Measurements from ENCODE around the gene CHFR.
A peak's percentile ranks its signal among the peaks of the same experiment; 100 is the strongest.
"Not testable (repeated sequence)": the region's sequence is repeated elsewhere in the genome, so short reads cannot be mapped to it uniquely, and the experiment has no call there.

The CHFR gene

DNA sequence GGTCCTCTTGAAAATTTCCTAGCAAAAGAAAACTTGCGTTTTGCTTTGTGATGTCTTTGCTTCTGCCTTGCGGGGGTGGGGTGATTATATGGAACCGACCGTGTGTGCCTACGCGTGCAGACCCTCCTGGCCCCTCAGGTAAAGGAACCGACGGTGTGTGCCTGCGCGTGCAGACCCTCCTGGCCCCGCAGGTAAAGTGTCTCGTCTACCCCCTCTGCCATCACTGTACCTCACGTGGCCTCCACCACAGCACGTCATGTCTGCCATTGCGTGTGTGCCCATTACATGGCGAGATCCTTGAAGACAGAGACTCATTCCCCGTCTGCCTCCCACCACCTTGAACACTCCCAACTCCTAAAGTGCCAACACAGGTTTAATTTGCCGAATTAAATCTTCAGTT, 62.3 kb downstream of the CHFR start:
- TF ChIP-seq POLR2AphosphoS5 (IDR thresholded peaks at IDR 0.05; ENCODE audit: low read depth, low read length) (no peak), SPI1 (IDR thresholded peaks at IDR 0.05; ENCODE audit: low read depth, low read length) (no peak), POLR2A (IDR thresholded peaks at IDR 0.05; ENCODE audit: low read depth, low read length) (0 out of 2 replicates have a peak, but pooled peaks have one; percentile 30), PAX5 (IDR thresholded peaks at IDR 0.05; ENCODE audit: insufficient read depth, low read length, severe bottlenecking) (no peak)
- DNase-seq (ENCODE audit: insufficient read length, low spot score) = no peak
- no peak for FAIRE-seq

DNA sequence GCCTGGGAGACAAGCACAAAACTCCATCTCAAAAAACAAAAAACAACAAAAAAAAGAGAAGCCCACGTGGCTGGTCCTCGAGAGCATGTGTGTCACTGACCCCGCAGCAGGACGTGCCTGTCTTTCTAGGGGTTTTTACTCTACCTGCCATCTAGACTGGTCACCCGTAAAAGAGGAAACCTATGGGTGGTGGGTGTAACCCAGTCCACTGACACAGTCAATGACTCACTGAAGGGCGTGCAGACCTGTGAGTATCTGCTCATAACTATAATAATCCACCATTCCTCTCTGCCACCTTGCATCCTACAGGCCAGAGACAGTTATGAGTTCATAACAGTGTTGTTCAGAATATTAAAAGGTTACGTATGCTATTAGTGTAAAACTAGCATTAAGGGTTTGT, 63.4 kb downstream of the CHFR start:
- TF ChIP-seq PAX5 (IDR thresholded peaks at IDR 0.05; ENCODE audit: insufficient read depth, low read length, severe bottlenecking) = no peak
- TF ChIP-seq POU2F2 (IDR thresholded peaks at IDR 0.05; ENCODE audit: low read depth, low read length) = no peak
- TF ChIP-seq SPI1 (IDR thresholded peaks at IDR 0.05; ENCODE audit: low read depth, low read length) = no peak
- no peak for TF ChIP-seq TAF1 (IDR thresholded peaks at IDR 0.05; ENCODE audit: low read depth, low read length)
- TF ChIP-seq POLR2A (IDR thresholded peaks at IDR 0.05; ENCODE audit: low read depth, low read length) = no peak
- no peak; the same call in 1 of the 2 replicates for TF ChIP-seq POLR2AphosphoS5 (IDR thresholded peaks at IDR 0.05; ENCODE audit: low read depth, low read length)
- no peak for DNase-seq (ENCODE audit: insufficient read length, low spot score)
- FAIRE-seq = no peak

DNA sequence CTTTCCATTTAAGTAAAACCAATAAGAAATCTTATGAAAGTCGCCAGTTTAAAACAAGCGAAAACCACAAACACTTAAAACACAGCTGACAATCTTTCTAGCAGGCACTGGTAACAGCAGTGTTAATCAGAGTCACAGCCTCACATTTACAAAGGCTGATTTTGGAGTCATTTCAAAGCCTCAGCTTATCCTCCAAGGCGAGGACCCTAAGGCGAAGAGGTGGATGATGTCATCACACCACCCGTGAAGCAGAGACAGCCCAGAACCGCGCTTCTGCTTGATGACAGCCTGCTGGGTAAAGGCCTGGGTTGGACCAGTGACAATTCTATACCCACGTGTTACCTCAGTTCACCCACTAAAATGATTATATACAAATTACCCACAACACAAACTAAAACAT, 68.8 kb downstream of the CHFR start:
- DNase-seq (ENCODE audit: insufficient read length, low spot score) (no peak), FAIRE-seq (no peak)
- no peak for TF ChIP-seq POLR2A (IDR thresholded peaks at IDR 0.05; ENCODE audit: low read depth, low read length)
- no peak for TF ChIP-seq PAX5 (IDR thresholded peaks at IDR 0.05; ENCODE audit: insufficient read depth, low read length, severe bottlenecking)
- TF ChIP-seq TAF1 (IDR thresholded peaks at IDR 0.05; ENCODE audit: low read depth, low read length) = no peak
- TF ChIP-seq POU2F2 (IDR thresholded peaks at IDR 0.05; ENCODE audit: low read depth, low read length) = no peak
- TF ChIP-seq POLR2AphosphoS5 (IDR thresholded peaks at IDR 0.05; ENCODE audit: low read depth, low read length) = no peak
- TF ChIP-seq SPI1 (IDR thresholded peaks at IDR 0.05; ENCODE audit: low read depth, low read length) = no peak

DNA sequence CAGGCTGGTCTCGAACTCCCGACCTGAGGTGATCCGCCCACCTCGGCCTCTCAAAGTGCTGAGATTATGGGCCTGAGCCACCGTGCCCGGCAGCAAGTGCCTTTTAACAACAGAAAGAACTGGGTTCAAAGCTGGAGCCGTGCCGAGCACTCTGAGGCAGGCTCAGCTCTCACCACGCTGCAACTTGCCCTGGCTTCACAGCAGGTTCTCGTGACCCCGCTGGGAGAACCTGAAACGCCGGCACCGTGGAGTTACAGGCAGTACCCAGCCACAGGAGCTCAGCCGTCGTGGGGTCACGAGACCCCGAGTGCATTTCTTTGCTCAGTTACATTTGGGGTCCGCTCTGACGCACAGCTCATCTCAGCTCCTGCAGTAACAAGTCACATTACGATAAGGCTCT, 73.2 kb downstream of the CHFR start:
- FAIRE-seq (no peak), DNase-seq (ENCODE audit: insufficient read length, low spot score) (no peak)
- TF ChIP-seq TAF1 (IDR thresholded peaks at IDR 0.05; ENCODE audit: low read depth, low read length) = no peak
- TF ChIP-seq SPI1 (IDR thresholded peaks at IDR 0.05; ENCODE audit: low read depth, low read length) = no peak
- no peak for TF ChIP-seq POU2F2 (IDR thresholded peaks at IDR 0.05; ENCODE audit: low read depth, low read length)
- no peak for TF ChIP-seq POLR2AphosphoS5 (IDR thresholded peaks at IDR 0.05; ENCODE audit: low read depth, low read length)
- no peak for TF ChIP-seq PAX5 (IDR thresholded peaks at IDR 0.05; ENCODE audit: insufficient read depth, low read length, severe bottlenecking)
- TF ChIP-seq POLR2A (IDR thresholded peaks at IDR 0.05; ENCODE audit: low read depth, low read length) = no peak

- TF ChIP-seq SPI1 (IDR thresholded peaks at IDR 0.05; ENCODE audit: low read depth, low read length) (no peak), POLR2A (IDR thresholded peaks at IDR 0.05; ENCODE audit: low read depth, low read length) (no peak), TAF1 (IDR thresholded peaks at IDR 0.05; ENCODE audit: low read depth, low read length) (no peak), PAX5 (IDR thresholded peaks at IDR 0.05; ENCODE audit: insufficient read depth, low read length, severe bottlenecking) (no peak), POU2F2 (IDR thresholded peaks at IDR 0.05; ENCODE audit: low read depth, low read length) (no peak), POLR2AphosphoS5 (IDR thresholded peaks at IDR 0.05; ENCODE audit: low read depth, low read length) (no peak)
- DNase-seq (ENCODE audit: insufficient read length, low spot score) (no peak), FAIRE-seq (no peak)
These were observed 74.0 kb downstream of the CHFR start for GRCh38 chr12:132813443-132813842.

GRCh38 chr12:132812631-132813305, 74.6 kb downstream of the CHFR start:
- TF ChIP-seq SPI1 (IDR thresholded peaks at IDR 0.05; ENCODE audit: low read depth, low read length) = no peak
- no peak for TF ChIP-seq POU2F2 (IDR thresholded peaks at IDR 0.05; ENCODE audit: low read depth, low read length)
- no peak for TF ChIP-seq POLR2A (IDR thresholded peaks at IDR 0.05; ENCODE audit: low read depth, low read length)
- TF ChIP-seq PAX5 (IDR thresholded peaks at IDR 0.05; ENCODE audit: insufficient read depth, low read length, severe bottlenecking) = no peak
- TF ChIP-seq TAF1 (IDR thresholded peaks at IDR 0.05; ENCODE audit: low read depth, low read length) = no peak
- no peak for TF ChIP-seq POLR2AphosphoS5 (IDR thresholded peaks at IDR 0.05; ENCODE audit: low read depth, low read length)
- FAIRE-seq (no peak), DNase-seq (ENCODE audit: insufficient read length, low spot score) (no peak)

GRCh38 chr12:132809391-132809790, 78.0 kb downstream of the CHFR start:
- not testable (repeated sequence) for DNase-seq (ENCODE audit: insufficient read length, low spot score); FAIRE-seq

DNA sequence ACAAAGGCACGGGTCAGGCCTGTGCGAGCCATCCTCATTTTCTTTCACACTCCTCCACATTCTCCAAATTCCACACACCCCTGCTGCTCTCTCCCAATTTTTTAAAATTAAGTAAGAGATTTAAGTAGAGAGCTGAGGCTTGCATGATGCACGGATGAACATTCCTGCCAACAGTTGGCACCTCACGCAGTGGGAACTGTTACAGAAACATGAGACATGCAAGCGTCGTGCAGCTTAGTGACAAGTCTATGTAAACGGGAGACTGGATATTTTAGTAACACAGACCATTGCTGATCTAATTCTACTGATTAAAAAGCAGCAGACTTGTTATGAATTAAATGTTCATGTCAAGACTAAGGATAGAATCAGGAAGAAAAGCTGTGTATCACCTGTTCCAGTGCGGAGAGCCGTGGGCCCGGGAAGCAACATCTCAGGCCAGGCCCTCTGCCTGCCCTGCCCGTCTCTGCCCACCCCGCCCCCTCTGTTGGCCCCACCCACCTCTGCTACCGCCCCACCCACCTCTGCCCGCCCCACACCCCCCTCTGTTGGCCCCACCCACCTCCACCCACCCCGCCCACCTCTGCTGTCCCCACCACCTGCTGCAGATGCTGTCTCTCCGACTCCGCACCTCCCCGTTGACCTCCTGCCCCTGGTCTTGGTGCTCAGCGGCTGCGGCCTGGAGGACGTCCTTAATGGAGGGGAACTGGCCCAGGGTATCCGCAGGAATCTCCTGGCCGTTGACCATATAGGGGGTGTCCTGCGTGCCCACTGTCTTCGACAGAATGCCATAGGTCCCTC, 79.9 kb downstream of the CHFR start:
- no peak for TF ChIP-seq POU2F2 (IDR thresholded peaks at IDR 0.05; ENCODE audit: low read depth, low read length)
- no peak for TF ChIP-seq TAF1 (IDR thresholded peaks at IDR 0.05; ENCODE audit: low read depth, low read length)
- no peak for TF ChIP-seq POLR2AphosphoS5 (IDR thresholded peaks at IDR 0.05; ENCODE audit: low read depth, low read length)
- no peak for TF ChIP-seq SPI1 (IDR thresholded peaks at IDR 0.05; ENCODE audit: low read depth, low read length)
- TF ChIP-seq POLR2A (IDR thresholded peaks at IDR 0.05; ENCODE audit: low read depth, low read length) = no peak
- no peak for TF ChIP-seq PAX5 (IDR thresholded peaks at IDR 0.05; ENCODE audit: insufficient read depth, low read length, severe bottlenecking)
- FAIRE-seq (no peak), DNase-seq (ENCODE audit: insufficient read length, low spot score) (no peak)

- TF ChIP-seq PAX5 (IDR thresholded peaks at IDR 0.05; ENCODE audit: insufficient read depth, low read length, severe bottlenecking) (no peak), POLR2AphosphoS5 (IDR thresholded peaks at IDR 0.05; ENCODE audit: low read depth, low read length) (no peak), SPI1 (IDR thresholded peaks at IDR 0.05; ENCODE audit: low read depth, low read length) (no peak)
- FAIRE-seq (no peak), DNase-seq (ENCODE audit: insufficient read length, low spot score) (no peak)
These were observed 80.5 kb downstream of the CHFR start for GRCh38 chr12:132806857-132807256.

GRCh38 chr12:132804426-132804861, 83.0 kb downstream of the CHFR start:
- TF ChIP-seq POLR2A (IDR thresholded peaks at IDR 0.05; ENCODE audit: low read depth, low read length) = no peak
- TF ChIP-seq TAF1 (IDR thresholded peaks at IDR 0.05; ENCODE audit: low read depth, low read length) = no peak
- no peak for TF ChIP-seq SPI1 (IDR thresholded peaks at IDR 0.05; ENCODE audit: low read depth, low read length)
- no peak for TF ChIP-seq PAX5 (IDR thresholded peaks at IDR 0.05; ENCODE audit: insufficient read depth, low read length, severe bottlenecking)
- DNase-seq (ENCODE audit: insufficient read length, low spot score) (no peak), FAIRE-seq (no peak)

Data from GM12891 (cell line).